K562 (cell line): ENCODE results near the gene TBCC.

ENCODE experiments used
- ATF1 ChIP-seq, 2 experiments: fragments of 450-650 bp in 1 of 2; IDR thresholded peaks; 2 replicates each; pipeline ENCODE4 v1.6.1; 2016; ENCODE audit warnings: missing compliant biosample characterization in 1 of 2, missing genetic modification characterization in 1 of 2
- CREB1 ChIP-seq, 2 experiments: sonication (generic) in 1 of 2; formaldehyde crosslinking in 1 of 2; IDR thresholded peaks; 2 replicates each; pipeline versions ENCODE4 v1.6.1 to v1.8.0; 2012 to 2022; ENCODE audit warnings: inconsistent platforms in 1 of 2, mild to moderate bottlenecking in 1 of 2, missing genetic modification reagents in 1 of 2, moderate library complexity in 1 of 2
- ZNF274 ChIP-seq: IDR thresholded peaks from 2 replicates; pipeline ENCODE4 v1.6.1; 2011; ENCODE audit warnings: low read depth, mild to moderate bottlenecking, low read length, moderate library complexity, borderline replicate concordance
- TF ChIP-seq, protein P1 (sequence below), 2 experiments: fragments of 200-800 bp in 1 of 2; sonication (Bioruptor generic) in 1 of 2; sonication (generic) in 1 of 2; formaldehyde crosslinking in 1 of 2; IDR thresholded peaks in 1 of 2; conservative IDR thresholded peaks in 1 of 2; 2 replicates each; pipeline versions ENCODE4 v1.5.0 to v1.6.1; 2016 to 2020; ENCODE audit warnings: missing compliant biosample characterization in 1 of 2, missing genetic modification characterization in 1 of 2, missing genetic modification reagents in 1 of 2
- TF ChIP-seq, protein P2 (sequence below): sonication (generic); formaldehyde crosslinking; IDR thresholded peaks from 2 replicates; pipeline ENCODE4 v1.9.0; 2022; ENCODE audit warnings: mild to moderate bottlenecking, missing genetic modification reagents
- TF ChIP-seq, protein P3 (sequence below), 3 experiments: IDR thresholded peaks in 2 of 3; conservative IDR thresholded peaks in 1 of 3; 2 replicates each; pipeline ENCODE4 v1.5.1; 2011 to 2012; ENCODE audit warnings: low read length in 3 of 3, mild to moderate bottlenecking in 3 of 3, control low read depth in 2 of 3, improper control_type of control experiment in 1 of 3, inconsistent platforms in 1 of 3, low read depth in 1 of 3, mixed read lengths in 1 of 3, moderate library complexity in 1 of 3; ENCODE audit not compliant: insufficient read depth in 2 of 3
- TF ChIP-seq, protein P4 (sequence below): fragments of 250-450 bp; sonication (Bioruptor Pico); IDR thresholded peaks from 2 replicates; pipeline ENCODE4 v1.5.0; 2020; ENCODE audit warnings: mild to moderate bottlenecking, borderline replicate concordance

DNA sequence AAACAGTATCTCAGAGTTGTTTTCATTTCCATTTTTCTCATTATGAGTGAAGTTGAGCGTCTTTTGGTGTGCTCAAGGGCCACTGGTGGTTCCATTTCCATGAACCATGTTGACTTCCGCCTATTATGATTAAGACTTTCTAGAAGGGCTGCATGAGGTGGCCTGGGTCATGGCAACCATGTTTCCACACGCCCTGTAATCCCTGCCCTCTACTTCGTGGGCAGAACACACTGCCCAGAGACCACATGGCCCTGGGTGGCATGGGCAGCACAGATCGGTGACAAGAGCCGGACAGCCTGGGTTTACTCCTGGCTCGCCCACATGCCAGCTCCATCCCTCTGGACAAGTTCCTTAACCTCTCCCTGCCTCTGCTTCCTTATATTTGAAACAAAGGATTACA is 38.3 kb downstream of the TBCC start:
- TF ChIP-seq ATF1 (CRISPR knock-in tag; IDR thresholded peaks at IDR 0.05) (no peak), ATF1 (tag; IDR thresholded peaks at IDR 0.05) (no peak), CREB1 (IDR thresholded peaks at IDR 0.05) (no peak), CREB1 (CRISPR knock-in tag; IDR thresholded peaks at IDR 0.05) (no peak), ZNF274 (no peak)
- TF ChIP-seq, protein P1, sequence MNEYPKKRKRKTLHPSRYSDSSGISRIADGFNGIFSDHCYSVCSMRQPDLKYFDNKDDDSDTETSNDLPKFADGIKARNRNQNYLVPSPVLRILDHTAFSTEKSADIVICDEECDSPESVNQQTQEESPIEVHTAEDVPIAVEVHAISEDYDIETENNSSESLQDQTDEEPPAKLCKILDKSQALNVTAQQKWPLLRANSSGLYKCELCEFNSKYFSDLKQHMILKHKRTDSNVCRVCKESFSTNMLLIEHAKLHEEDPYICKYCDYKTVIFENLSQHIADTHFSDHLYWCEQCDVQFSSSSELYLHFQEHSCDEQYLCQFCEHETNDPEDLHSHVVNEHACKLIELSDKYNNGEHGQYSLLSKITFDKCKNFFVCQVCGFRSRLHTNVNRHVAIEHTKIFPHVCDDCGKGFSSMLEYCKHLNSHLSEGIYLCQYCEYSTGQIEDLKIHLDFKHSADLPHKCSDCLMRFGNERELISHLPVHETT (CRISPR knock-in tag; conservative IDR thresholded peaks at IDR 0.05 in 1 of 2, IDR thresholded peaks at IDR 0.05 in 1 of 2), result no peak
- TF ChIP-seq, protein P2, sequence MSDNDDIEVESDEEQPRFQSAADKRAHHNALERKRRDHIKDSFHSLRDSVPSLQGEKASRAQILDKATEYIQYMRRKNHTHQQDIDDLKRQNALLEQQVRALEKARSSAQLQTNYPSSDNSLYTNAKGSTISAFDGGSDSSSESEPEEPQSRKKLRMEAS (CRISPR knock-in tag), result no peak
- TF ChIP-seq, protein P3, sequence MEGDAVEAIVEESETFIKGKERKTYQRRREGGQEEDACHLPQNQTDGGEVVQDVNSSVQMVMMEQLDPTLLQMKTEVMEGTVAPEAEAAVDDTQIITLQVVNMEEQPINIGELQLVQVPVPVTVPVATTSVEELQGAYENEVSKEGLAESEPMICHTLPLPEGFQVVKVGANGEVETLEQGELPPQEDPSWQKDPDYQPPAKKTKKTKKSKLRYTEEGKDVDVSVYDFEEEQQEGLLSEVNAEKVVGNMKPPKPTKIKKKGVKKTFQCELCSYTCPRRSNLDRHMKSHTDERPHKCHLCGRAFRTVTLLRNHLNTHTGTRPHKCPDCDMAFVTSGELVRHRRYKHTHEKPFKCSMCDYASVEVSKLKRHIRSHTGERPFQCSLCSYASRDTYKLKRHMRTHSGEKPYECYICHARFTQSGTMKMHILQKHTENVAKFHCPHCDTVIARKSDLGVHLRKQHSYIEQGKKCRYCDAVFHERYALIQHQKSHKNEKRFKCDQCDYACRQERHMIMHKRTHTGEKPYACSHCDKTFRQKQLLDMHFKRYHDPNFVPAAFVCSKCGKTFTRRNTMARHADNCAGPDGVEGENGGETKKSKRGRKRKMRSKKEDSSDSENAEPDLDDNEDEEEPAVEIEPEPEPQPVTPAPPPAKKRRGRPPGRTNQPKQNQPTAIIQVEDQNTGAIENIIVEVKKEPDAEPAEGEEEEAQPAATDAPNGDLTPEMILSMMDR (IDR thresholded peaks at IDR 0.05 in 2 of 3, conservative IDR thresholded peaks at IDR 0.05 in 1 of 3; ENCODE audit: insufficient read depth in 2 of 3, low read depth in 1 of 3, low read length in 3 of 3), result no peak
- TF ChIP-seq, protein P4, sequence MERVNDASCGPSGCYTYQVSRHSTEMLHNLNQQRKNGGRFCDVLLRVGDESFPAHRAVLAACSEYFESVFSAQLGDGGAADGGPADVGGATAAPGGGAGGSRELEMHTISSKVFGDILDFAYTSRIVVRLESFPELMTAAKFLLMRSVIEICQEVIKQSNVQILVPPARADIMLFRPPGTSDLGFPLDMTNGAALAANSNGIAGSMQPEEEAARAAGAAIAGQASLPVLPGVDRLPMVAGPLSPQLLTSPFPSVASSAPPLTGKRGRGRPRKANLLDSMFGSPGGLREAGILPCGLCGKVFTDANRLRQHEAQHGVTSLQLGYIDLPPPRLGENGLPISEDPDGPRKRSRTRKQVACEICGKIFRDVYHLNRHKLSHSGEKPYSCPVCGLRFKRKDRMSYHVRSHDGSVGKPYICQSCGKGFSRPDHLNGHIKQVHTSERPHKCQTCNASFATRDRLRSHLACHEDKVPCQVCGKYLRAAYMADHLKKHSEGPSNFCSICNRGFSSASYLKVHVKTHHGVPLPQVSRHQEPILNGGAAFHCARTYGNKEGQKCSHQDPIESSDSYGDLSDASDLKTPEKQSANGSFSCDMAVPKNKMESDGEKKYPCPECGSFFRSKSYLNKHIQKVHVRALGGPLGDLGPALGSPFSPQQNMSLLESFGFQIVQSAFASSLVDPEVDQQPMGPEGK (CRISPR knock-in tag), result no peak
